HL-60/S4 treated with phorbol 12-myristate 13-acetate at 8.2 ng/mL for 4 days and 3 days (cell line): ENCODE measurements around the gene LIMCH1.

Experiments
- in situ Hi-C: fragments of 300-500 bp; cut with MboI; formaldehyde crosslinking; loops from 2 replicates; pipeline ENCODE4 v1.15.0; 2022; ENCODE audit warnings: low sequenced_read_pairs

LIMCH1 gene

GRCh38 chr4:41530741-41531140 lies 7.2 kb upstream of the LIMCH1 start:
- in situ Hi-C loops: no loop called here

DNA sequence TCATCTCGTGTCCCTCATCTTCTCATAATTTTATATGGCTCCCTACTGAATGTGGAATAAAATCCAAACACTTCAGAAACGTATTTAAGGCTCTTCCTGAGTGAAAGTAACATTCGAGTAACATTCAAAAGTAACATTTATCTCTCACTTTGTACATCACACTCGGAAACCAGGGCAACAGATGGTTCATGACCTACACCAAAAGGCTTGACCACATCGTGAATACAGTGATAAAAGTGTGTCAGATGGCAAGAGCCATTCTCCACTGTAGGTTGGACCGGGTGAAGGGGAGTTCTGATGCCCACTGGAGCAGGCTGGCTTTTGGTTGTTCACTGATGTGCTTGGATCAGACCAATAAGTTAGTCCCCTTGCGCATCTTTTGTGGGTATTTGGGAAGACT lies 5.6 kb upstream of the LIMCH1 start:
- in situ Hi-C loops: no loop called here

DNA sequence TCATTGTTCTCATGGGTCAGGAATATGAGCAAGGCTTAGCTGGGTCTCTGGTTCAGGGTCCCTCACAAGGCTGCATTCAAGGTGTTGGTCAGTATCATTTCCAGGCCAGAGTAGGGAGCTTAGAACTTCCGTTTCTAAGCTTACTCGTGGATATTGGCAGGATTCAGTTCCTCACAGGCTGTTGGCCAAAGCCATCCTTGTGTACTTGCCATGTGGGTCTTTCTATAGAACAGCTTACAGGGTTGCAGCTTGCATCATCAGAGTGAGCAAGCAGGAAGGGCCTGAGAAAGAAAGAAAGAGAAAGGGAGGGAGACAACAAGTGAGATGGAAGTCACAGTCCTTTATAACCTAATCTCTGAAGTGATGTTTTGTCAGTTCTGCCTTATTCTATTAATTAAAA lies 5.1 kb upstream of the LIMCH1 start:
- in situ Hi-C loops: no loop called here

GRCh38 chr4:41533680-41534079 lies 4.3 kb upstream of the LIMCH1 start:
- in situ Hi-C loops: no loop called here

GRCh38 chr4:41534404-41534803 lies 3.6 kb upstream of the LIMCH1 start:
- in situ Hi-C loops: no loop called here

- in situ Hi-C loops: no loop called here
Observed at GRCh38 chr4:41535911-41536371, 2.0 kb upstream of the LIMCH1 start.

GRCh38 chr4:41537292-41537890 lies 566 bp upstream of the LIMCH1 start:
- in situ Hi-C loops: no loop called here

DNA sequence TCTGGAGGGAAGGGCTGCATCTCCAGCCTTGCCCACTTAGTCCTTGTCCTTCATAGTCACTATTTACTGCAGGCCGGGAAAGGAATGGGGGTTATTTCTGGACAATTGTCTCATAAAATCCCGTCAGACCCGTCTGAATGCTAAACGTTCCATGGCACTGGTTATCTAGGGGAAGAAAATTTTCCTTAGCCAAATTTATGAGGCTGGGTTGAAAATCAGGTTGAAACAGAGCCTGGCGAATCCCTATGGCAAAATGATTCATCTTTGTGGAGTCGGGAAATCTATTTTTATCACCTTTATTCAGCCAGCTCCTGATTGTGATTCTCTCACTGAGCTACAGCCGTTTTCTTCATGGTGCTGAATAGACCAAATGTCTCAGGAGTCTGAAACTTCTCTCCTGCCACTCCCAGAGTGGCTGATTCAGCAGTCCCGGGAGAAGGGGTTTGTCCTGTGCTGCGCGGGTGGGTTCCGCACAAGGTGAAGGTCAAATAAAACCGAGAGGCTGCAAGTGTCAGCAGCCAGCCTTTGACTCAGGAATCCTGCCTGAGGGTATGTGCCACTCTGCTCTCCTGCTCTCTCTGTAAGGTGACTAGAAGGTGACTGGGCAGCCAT lies 1.0 kb downstream of the LIMCH1 start:
- in situ Hi-C loops: no loop called here

DNA sequence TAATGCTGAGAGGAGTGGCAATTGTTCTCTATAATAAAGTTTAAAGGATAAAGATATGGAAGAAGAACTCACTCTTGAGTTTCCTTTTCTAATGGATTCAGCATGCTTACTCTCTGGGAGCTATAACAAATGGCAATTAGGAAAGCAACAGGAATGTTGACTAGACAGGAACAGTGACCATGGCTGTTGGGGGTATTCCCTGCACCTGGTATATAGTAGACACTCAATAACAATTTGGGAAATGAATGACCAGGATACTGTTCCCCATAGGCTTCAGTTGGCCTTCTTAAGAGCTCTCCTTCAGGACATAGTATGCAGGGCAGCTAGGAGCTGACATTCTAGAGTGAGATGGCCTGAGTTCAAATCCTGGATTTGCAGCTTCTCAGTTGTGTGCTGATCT lies 1.8 kb downstream of the LIMCH1 start:
- in situ Hi-C loops: no loop called here

DNA sequence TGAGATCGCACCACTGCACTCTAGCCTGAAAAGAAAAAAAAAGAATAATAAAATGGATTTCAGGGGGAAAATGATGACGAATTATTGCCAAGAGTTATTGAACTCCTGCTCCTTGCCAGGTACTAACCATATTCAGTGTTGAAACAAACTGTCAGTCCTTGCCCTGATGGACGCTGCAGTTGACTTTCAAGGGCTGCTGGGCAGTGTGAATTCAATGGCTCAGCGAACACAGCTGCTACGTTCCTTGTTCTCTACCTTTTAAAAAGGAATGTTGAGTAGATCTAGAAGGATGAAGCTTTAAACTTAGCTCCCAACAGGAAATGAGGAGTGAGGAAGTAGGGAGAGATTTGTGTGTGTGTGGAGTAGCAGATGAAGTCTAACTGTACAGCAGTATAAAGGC lies 2.7 kb downstream of the LIMCH1 start:
- in situ Hi-C loops: no loop called here

- in situ Hi-C loops: no loop called here
Observed at GRCh38 chr4:41541687-41542094, 3.7 kb downstream of the LIMCH1 start.

DNA sequence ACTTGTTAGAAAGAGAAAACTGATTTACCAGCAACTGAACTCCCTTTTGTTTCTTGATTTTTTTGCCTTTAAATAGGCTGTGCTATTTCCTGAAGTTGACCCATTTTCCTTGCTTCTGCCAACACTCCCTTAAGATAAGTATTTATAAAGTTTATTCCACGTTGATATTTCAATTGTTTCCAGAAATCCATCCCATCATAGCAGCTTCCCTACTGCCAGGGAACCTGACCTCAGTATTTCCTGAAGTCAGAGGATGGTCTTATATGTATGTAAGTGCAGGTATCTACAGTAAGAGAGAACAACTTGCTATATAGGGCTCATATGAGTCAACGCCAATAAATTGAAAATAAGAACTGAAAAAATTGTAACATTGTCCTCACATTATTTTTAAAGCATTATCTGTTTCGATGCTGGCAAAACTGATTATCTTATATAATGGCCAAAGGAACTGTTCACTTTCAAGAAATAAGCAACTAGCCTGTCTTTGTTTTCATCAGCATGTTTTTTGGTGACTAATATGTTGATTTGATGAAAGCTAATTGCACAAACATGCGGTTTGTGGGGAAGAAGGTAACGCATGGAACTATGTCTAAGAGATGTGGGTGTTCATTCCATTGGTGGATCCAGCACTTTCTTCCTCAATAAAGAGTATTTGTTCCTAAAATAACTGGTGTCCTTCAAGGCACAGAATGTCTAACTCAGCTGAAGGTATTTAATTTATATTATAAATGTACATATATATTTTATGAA lies 4.7 kb downstream of the LIMCH1 start:
- in situ Hi-C loops: no loop called here

DNA sequence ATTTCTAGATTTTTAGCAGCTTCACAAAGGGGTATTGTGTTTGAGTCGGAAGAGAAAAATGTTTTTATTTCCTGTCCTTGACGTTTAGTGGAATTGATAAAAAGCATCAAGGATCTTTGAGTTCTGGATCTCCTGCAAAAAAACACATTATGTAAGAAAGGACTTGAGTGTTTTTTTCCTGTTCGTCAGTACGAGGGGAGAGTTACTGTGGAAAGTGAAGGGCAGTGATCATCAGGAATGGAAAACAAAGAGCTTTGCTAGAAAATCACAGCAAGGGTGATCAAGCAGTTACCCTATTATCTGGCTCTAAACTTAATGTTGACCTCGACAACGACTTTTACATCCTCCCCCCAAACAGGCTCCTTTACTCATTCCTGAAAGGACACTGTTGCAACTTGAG lies 7.3 kb downstream of the LIMCH1 start:
- in situ Hi-C loops: no loop called here

DNA sequence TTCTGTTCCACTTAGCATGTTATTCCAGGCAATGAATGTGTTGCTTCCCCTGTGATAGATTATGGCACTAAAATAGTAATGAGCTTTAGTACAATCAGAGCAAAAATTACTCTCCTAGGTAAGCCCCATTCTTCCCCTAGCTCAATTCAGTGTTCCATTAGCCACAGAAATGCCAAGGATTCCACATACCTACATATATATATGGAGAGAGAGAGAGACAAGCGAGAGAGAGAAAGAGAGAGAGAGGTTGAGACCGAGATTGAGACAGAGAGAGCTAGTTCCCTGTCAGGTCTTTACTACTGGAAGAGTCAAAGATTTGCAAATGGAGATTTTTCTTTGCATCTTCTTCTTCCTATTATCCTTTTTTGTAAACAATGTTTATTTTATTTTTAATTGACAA lies 8.7 kb downstream of the LIMCH1 start:
- in situ Hi-C loops: no loop called here

- in situ Hi-C loops: no loop called here
Observed at GRCh38 chr4:41548305-41548880, 10.4 kb downstream of the LIMCH1 start.

GRCh38 chr4:41549478-41549877 lies 11.5 kb downstream of the LIMCH1 start:
- in situ Hi-C loops: no loop called here

DNA sequence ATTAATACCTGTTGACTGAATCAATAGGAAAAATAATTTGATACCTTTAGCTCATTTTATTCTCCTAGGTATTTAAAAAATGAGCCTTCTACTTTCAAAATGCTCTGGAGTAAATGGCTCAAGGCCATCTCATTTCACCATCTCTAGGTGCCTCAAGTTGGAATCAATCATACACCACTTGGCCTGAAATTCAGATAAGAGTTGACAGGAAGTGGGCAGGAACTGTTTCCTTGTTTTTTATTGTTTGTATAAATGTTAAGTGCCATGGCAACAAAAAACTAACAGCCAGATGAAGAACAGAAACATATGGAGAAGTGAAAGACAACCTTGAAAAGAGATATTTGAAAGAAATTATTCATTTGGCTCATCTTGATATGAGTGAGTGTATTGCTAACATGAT lies 12.4 kb downstream of the LIMCH1 start:
- in situ Hi-C loops: no loop called here

DNA sequence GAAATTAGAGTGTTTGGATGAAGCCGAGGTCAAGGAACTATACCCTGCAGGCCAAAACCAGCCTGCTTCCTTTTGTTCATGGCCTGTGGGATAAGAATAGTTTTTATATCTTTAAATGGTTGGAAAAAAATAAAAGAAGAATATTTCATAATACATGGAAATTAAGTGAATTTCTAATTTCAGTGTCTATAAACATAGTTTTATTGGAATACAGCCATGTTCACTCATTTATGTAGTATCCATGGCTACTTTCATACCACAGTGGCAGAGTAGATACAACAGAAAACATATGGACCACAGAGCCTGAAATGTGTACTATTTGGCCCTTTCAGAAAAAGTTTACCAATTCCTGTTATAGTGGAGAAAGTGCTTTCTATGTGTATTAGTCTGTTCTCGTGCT lies 13.6 kb downstream of the LIMCH1 start:
- in situ Hi-C loops: no loop called here

GRCh38 chr4:41554905-41555304 lies 16.9 kb downstream of the LIMCH1 start:
- in situ Hi-C loops: no loop called here

DNA sequence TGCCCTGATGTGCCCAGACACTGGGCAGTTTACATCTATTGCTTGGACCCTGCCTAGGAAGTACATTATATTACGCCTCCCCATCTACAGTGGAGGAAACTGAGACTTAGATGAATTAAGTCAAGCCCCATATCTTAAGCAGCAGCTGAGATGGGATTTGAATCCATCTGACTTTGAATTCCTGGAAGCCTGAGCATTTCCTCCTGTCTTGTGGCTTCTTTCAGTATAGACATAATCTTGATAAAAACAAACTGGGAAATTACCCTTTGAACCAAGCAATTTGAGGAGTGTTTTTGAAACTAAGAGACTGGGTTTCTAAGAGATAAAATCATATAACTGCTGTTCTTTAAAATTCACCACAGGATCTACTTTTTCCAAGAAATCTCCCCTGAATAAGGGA lies 18.6 kb downstream of the LIMCH1 start:
- in situ Hi-C loops: no loop called here

GRCh38 chr4:41559940-41560516 lies 22.1 kb downstream of the LIMCH1 start:
- in situ Hi-C loops: no loop called here

- in situ Hi-C loops: no loop called here
Observed at GRCh38 chr4:41561244-41561643, 23.3 kb downstream of the LIMCH1 start.
